Fibroblast of the conjunctiva (primary cell): ENCODE measurements around the gene USP4.
A peak's percentile ranks its signal among the peaks of the same experiment; 100 is the strongest.
"Not testable (repeated sequence)": the region's sequence is repeated elsewhere in the genome, so short reads cannot be mapped to it uniquely, and the experiment has no call there.

Experiments used
- DNase-seq: peaks from one replicate; pipeline ENCODE4 v3.0.0-alpha.2; 2010; ENCODE audit warnings: low read depth

USP4 gene

GRCh38 chr3:49248840-49249227 is 91.0 kb downstream of the USP4 start:
- DNase-seq: no peak

- DNase-seq: no peak
Observed at GRCh38 chr3:49244581-49245205, 95.2 kb downstream of the USP4 start.

- not testable (repeated sequence) for DNase-seq
Observed at GRCh38 chr3:49240091-49240490, 99.8 kb downstream of the USP4 start.

- DNase-seq: peak; percentile 40
Observed at GRCh38 chr3:49238274-49239127, 101.4 kb downstream of the USP4 start.

- DNase-seq: no peak
Observed at GRCh38 chr3:49237344-49237743, 102.5 kb downstream of the USP4 start.

GRCh38 chr3:49236226-49236625 is 103.6 kb downstream of the USP4 start:
- no peak for DNase-seq

- DNase-seq: not testable (repeated sequence)
Observed at GRCh38 chr3:49228817-49229216, 111.0 kb downstream of the USP4 start.
